HL-60 (cell line): ENCODE measurements around the gene MARVELD3.

Experiments used
- CTCF ChIP-seq: IDR thresholded peaks from one replicate; pipeline ENCODE4 v1.5.1; 2011; ENCODE audit warnings: low read length, control low read depth, inconsistent platforms; ENCODE audit not compliant: insufficient read depth
- POLR2AphosphoS5 ChIP-seq: IDR thresholded peaks from 2 replicates; pipeline ENCODE4 v1.6.1; 2012; ENCODE audit warnings: low read depth
- REST ChIP-seq: IDR thresholded peaks from 2 replicates; pipeline ENCODE4 v1.6.1; 2012; ENCODE audit warnings: low read depth; ENCODE audit not compliant: insufficient replicate concordance
- SPI1 ChIP-seq: IDR thresholded peaks from 2 replicates; pipeline ENCODE4 v1.6.1; 2012; ENCODE audit warnings: low read depth, mild to moderate bottlenecking, borderline replicate concordance

- TF ChIP-seq CTCF (no peak), POLR2AphosphoS5 (no peak), SPI1 (no peak), REST (no peak)
Measured at GRCh38 chr16:71630808-71631207, 4.8 kb downstream of the MARVELD3 start.
